Stomach (tissue), 9 donors: ENCODE measurements around the gene EFCAB5. TPM values are rescaled to one million over a fixed set of nuclear protein-coding genes. Genes with fewer than 3 reads are reported as not detected.
"Not testable (repeated sequence)": the region's sequence is repeated elsewhere in the genome, so short reads cannot be mapped to it uniquely, and the experiment has no call there.

ENCODE experiments used
- DNase-seq, 2 donors: peaks; one replicate each; pipeline versions ENCODE4 v3.0.0 to v3.0.0-alpha.2; 2013 to 2019
- H3K27ac ChIP-seq, 5 donors: fragments of 200-600 bp in 4 of 5; sonication (generic) in 4 of 5; one replicate each; pipeline ENCODE4 v1.5.1; 2013 to 2019; ENCODE audit warnings: mild to moderate bottlenecking in 1 of 5, moderate library complexity in 1 of 5
- H3K27me3 ChIP-seq, 3 donors: fragments of 200-600 bp; sonication (generic); one replicate each; pipeline ENCODE4 v1.5.1; 2017 to 2019; ENCODE audit warnings: mixed run types in 1 of 3
- H3K36me3 ChIP-seq, 4 donors: fragments of 200-600 bp; sonication (generic); 1 replicate in 3 of 4; 2 replicates in 1 of 4; pipeline ENCODE4 v1.5.1; 2016 to 2019
- H3K4me1 ChIP-seq, 4 donors: fragments of 200-600 bp; sonication (generic); one replicate each; pipeline ENCODE4 v1.5.1; 2016 to 2019
- H3K4me3 ChIP-seq, 4 donors: fragments of 200-600 bp; sonication (generic) in 3 of 4; one replicate each; pipeline ENCODE4 v1.5.1; 2016 to 2019; ENCODE audit warnings: mild to moderate bottlenecking in 1 of 4
- H3K9me3 ChIP-seq, 4 donors: fragments of 200-600 bp; sonication (generic); one replicate each; pipeline ENCODE4 v1.5.1; 2016 to 2019
- EP300 ChIP-seq: sonication (generic); formaldehyde crosslinking; IDR thresholded peaks from one replicate; pipeline ENCODE4 v1.6.1; 2017; ENCODE audit warnings: antibody characterized with exemption
- POLR2A ChIP-seq, 4 donors: fragments of 450-650 bp; IDR thresholded peaks; one replicate each; pipeline ENCODE4 v1.6.1; 2016; ENCODE audit warnings: antibody characterized with exemption in 4 of 4, control low read depth in 2 of 4, mild to moderate bottlenecking in 1 of 4, moderate library complexity in 1 of 4
- POLR2AphosphoS5 ChIP-seq, 3 donors: sonication (generic); formaldehyde crosslinking; IDR thresholded peaks; one replicate each; pipeline ENCODE4 v1.6.1; 2016; ENCODE audit warnings: antibody characterized with exemption in 3 of 3
- WGBS, 5 donors: extraction: QIAGEN DNeasy Blood & Tissue Kit in 3 of 5; methylation state at CpG; one replicate each; pipeline versions ENCODE4 v1.1.5 to v1.1.7; 2013 to 2018; 5-methylcytosine and 5-hydroxymethylcytosine counted together
- intact Hi-C: fragments of 100-400 bp; cut with DNase I; formaldehyde crosslinking; loops from one replicate; pipeline ENCODE4 v1.15.1; 2023; ENCODE audit warnings: low total_unique reads
- polyA plus RNA-seq, 3 donors: library from polyadenylated mRNA; stranded (reverse); fragments of 200-250 nt; gene quantifications; one replicate each; pipeline ENCODE4 v1.2.3, GENCODE V29; 2013
- total RNA-seq, 5 donors: library from RNA; depleted of rRNA; stranded (reverse); fragments of >200 nt; gene quantifications; one replicate each; pipeline versions ENCODE4 v1.1.0 to v1.2.3, GENCODE V29; 2014 to 2016
- TF ChIP-seq, protein P1 (sequence below), 7 experiments: fragments of 450-650 bp in 4 of 7; fragments of 200-600 bp in 3 of 7; sonication (generic) in 3 of 7; IDR thresholded peaks; one replicate each; pipeline ENCODE4 v1.5.1; 2016 to 2019; ENCODE audit warnings: antibody characterized with exemption in 7 of 7, control low read depth in 2 of 7, mild to moderate bottlenecking in 1 of 7
- donor health status: healthy with polysubstance abuse.
- donor health status: Bipolar disorder and iron deficiency.
- donor health status: healthy.

The EFCAB5 gene
- total and polyA plus RNA-seq, 8 donors = 0.05 to 2.8 (median 1.4) TPM; not detected in 4

DNA sequence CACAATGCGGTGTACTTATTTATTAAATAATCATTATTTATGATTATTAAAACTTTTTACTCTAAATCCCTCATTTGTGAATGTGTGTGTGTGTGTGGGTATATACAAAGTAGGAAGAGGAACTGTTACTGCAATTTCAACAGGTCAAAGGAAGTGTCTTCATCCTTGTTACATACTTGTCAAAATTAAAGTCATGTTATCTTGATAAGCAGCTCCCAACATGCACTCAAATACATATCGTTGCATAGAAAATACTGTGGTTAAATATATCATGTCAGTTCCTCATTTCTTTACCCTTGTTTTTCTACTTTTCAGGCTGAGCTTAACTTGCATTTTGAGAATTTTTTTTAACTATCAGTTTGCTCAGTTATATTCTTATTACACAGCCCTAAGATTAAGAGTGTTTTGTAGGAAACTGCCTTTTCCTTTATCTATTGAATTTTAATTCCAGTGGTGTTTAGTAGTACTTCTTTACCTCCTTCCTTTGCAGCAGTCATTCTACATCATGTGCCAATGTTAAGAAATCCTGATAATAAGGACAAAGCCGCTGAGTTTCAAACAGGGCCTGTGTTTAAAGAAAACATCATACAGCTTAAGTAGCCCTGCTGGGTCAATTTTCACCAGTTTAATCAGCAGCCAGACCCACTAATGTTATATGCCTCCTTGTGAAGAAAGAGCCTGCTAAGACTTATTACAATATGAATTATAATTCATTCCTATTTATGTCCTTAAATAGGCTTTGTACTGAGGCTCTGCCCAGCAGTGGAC lies 7.2 kb downstream of the EFCAB5 start:
- Histone ChIP-seq H3K27me3 (no peaks in the 10 kb centered on the region), H3K36me3 (no peaks in the 10 kb centered on the region), H3K4me1 (no peaks in the 10 kb centered on the region), H3K27ac (no peak overlapping the region), H3K9me3 (no peaks in the 10 kb centered on the region), H3K4me3 (no peak overlapping the region)
- intact Hi-C loops = no loop called here
- TF ChIP-seq POLR2AphosphoS5 (IDR thresholded peaks at IDR 0.05) (no peak), EP300 (no peak), POLR2A (IDR thresholded peaks at IDR 0.05) (no peak)
- TF ChIP-seq, protein P1, sequence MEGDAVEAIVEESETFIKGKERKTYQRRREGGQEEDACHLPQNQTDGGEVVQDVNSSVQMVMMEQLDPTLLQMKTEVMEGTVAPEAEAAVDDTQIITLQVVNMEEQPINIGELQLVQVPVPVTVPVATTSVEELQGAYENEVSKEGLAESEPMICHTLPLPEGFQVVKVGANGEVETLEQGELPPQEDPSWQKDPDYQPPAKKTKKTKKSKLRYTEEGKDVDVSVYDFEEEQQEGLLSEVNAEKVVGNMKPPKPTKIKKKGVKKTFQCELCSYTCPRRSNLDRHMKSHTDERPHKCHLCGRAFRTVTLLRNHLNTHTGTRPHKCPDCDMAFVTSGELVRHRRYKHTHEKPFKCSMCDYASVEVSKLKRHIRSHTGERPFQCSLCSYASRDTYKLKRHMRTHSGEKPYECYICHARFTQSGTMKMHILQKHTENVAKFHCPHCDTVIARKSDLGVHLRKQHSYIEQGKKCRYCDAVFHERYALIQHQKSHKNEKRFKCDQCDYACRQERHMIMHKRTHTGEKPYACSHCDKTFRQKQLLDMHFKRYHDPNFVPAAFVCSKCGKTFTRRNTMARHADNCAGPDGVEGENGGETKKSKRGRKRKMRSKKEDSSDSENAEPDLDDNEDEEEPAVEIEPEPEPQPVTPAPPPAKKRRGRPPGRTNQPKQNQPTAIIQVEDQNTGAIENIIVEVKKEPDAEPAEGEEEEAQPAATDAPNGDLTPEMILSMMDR (IDR thresholded peaks at IDR 0.05) = no peak
- DNase-seq = no peak
- WGBS, 5 donors = 39 to 50% (median 47%) methylated on average over 3 of the region's 3 CpGs

DNA sequence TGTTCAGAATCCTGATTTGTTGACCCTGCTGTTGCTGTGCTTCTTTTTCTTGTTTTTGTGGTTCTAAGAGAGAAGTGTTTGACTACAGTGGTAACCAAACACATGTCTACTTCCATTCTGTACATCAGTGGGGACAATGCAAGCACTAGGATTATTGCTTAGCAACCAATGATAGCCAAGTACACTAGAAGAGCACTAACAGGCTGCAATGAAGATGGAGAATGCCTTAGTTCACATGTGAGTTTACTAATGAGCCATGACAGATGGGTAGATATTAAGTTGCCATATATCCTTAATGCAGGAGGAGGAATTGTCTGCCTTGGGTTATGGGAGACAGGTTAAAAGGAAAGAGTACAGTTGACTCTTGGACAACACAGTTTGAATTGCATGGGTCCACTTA lies 8.3 kb downstream of the EFCAB5 start:
- peak in 1 of 2 donors; percentile 38 for DNase-seq
- no peak overlapping the region for H3K27ac ChIP-seq
- H3K4me3 ChIP-seq = no peak overlapping the region
- no peaks in the 10 kb centered on the region for H3K36me3 ChIP-seq
- H3K9me3 ChIP-seq = peaks cover 0 to 8% (median 4%) of the 10 kb centered on the region in 4 donors
- H3K4me1 ChIP-seq = no peaks in the 10 kb centered on the region
- no peak for TF ChIP-seq POLR2AphosphoS5 (IDR thresholded peaks at IDR 0.05)
- TF ChIP-seq, protein P1 (IDR thresholded peaks at IDR 0.05) = no peak
- no peak for TF ChIP-seq EP300
- intact Hi-C loops = no loop called here
- no peaks in the 10 kb centered on the region for H3K27me3 ChIP-seq

DNA sequence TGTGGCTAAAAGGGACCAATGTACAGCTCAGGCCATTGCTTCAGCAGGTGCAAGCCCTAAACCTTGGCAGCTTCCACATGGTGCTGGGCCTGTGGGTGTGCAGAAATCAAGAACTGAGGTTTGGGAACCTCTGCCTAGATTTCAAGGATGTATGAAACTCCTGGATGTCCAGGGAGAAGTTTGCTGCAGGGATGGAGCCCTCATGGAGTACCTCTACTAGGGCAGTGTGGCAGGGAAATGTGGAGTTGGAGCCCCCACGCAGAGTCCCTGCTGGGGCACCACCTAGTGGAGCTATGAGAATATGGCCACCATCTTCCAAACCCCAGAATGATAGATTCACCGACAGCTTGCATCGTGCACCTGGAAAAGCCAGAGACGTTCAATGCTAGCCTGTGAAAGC lies 13.0 kb downstream of the EFCAB5 start:
- WGBS, 5 donors = 82 to 90% (median 87%) methylated on average over 4 of the region's 4 CpGs
- H3K27me3 ChIP-seq = no peaks in the 10 kb centered on the region

DNA sequence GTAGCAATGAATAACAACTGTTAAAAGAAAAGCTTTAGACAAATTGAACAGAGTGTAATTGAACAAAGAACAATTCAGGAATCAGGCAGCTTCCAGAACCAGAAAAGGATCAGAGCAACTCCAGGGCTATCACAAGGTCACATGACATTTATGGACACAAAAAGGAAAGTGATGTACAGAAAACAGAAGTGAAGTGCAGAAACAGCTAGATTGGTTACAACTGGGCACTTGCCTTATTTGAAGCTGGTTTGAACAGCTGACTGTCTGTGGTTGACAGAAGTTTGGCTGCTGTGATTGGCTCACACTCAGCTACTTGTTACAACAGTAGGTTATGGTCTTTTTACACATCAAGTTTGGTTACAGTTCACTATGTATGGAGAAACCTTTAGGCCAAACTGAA lies 14.8 kb downstream of the EFCAB5 start:
- intact Hi-C loops = no loop called here
- DNase-seq = no peak

More for the DNA sequence above, 13.0 kb downstream of the EFCAB5 start:
- H3K27ac ChIP-seq = no peak overlapping the region
- H3K4me1 ChIP-seq = no peaks in the 10 kb centered on the region
- H3K4me3 ChIP-seq = no peak overlapping the region
- no peaks in the 10 kb centered on the region for H3K36me3 ChIP-seq
- intact Hi-C loops = no loop called here
- TF ChIP-seq POLR2AphosphoS5 (IDR thresholded peaks at IDR 0.05) (no peak), POLR2A (IDR thresholded peaks at IDR 0.05) (no peak), EP300 (no peak)
- TF ChIP-seq, protein P1 (IDR thresholded peaks at IDR 0.05) = no peak
- DNase-seq = no peak
- H3K9me3 ChIP-seq = peaks cover 0 to 9% (median 5%) of the 10 kb centered on the region in 4 donors

DNA sequence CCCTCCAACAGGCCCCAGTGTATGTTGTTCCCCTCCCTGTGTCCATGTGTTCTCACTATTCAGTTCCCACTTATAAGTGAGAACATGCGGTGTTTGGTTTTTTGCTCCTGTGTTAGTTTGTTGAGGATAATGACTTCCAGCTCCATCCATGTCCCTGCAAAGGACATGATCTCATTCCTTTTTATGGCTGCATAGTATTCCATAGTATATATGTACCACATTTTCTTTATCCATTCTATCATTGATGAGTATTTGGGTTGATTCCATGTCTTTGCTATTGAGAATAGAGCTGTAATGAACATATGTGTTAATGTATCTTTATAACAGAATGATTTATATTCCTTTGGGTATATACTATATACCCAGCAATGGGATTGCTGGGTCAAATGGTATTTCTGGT lies 16.1 kb downstream of the EFCAB5 start:
- WGBS, 5 donors = 93 to 100% (median 100%) methylated on average over 1 of the region's 1 CpG
- H3K4me3 ChIP-seq, H3K9me3 ChIP-seq, H3K27me3 ChIP-seq, H3K36me3 ChIP-seq, H3K4me1 ChIP-seq, H3K27ac ChIP-seq, intact Hi-C loops, DNase-seq: not testable (repeated sequence)

More for the DNA sequence above, 14.8 kb downstream of the EFCAB5 start:
- Histone ChIP-seq H3K4me3 (no peak overlapping the region), H3K27me3 (no peaks in the 10 kb centered on the region), H3K36me3 (no peaks in the 10 kb centered on the region), H3K27ac (no peak overlapping the region), H3K9me3 (peaks cover 0 to 9% (median 5%) of the 10 kb centered on the region in 4 donors), H3K4me1 (no peaks in the 10 kb centered on the region)
- TF ChIP-seq POLR2AphosphoS5 (IDR thresholded peaks at IDR 0.05) (no peak), POLR2A (IDR thresholded peaks at IDR 0.05) (no peak), EP300 (no peak)
- TF ChIP-seq, protein P1 (IDR thresholded peaks at IDR 0.05) = no peak
